CD14-positive monocyte (primary cell): ENCODE measurements around the gene CHST7. TPM values are rescaled to one million over a fixed set of nuclear protein-coding genes. Genes with fewer than 3 reads are reported as not detected.

ENCODE experiments used
- DNase-seq, 3 donors: peaks; one replicate each; pipeline ENCODE4 v3.0.0-alpha.2; 2011 to 2022
- H2AFZ ChIP-seq: 2 replicates; pipeline ENCODE4 v1.6.0; 2012; ENCODE audit warnings: mild to moderate bottlenecking, low read depth, low read length, inconsistent platforms; ENCODE audit not compliant: insufficient read depth, poor library complexity, severe bottlenecking
- H3K27ac ChIP-seq, 2 donors: 1 replicate in 1 of 2; 2 replicates in 1 of 2; pipeline ENCODE4 v1.5.1; 2012 to 2013; ENCODE audit warnings: low read length in 2 of 2, control low read depth in 1 of 2, inconsistent platforms in 1 of 2, low read depth in 1 of 2, mild to moderate bottlenecking in 1 of 2
- H3K27me3 ChIP-seq, 2 donors: one replicate each; pipeline versions ENCODE4 v1.6.0 to v1.6.1; 2011 to 2013; ENCODE audit warnings: low read length in 2 of 2; ENCODE audit not compliant: control insufficient read depth in 2 of 2, insufficient read depth in 2 of 2
- H3K36me3 ChIP-seq, 2 donors: replicated peaks in 1 of 2; 1 replicate in 1 of 2; 2 replicates in 1 of 2; pipeline versions ENCODE4 v1.5.1 to v1.6.1; 2012 to 2013; ENCODE audit warnings: low read length in 2 of 2, control low read depth in 1 of 2, inconsistent platforms in 1 of 2, mild to moderate bottlenecking in 1 of 2; ENCODE audit not compliant: insufficient read depth in 2 of 2, control insufficient read depth in 1 of 2
- H3K4me1 ChIP-seq, 2 donors: 1 replicate in 1 of 2; 2 replicates in 1 of 2; pipeline versions ENCODE4 v1.5.1 to v1.6.1; 2012 to 2013; ENCODE audit warnings: low read length in 2 of 2, control low read depth in 1 of 2, inconsistent platforms in 1 of 2, mild to moderate bottlenecking in 1 of 2, moderate library complexity in 1 of 2; ENCODE audit not compliant: insufficient read depth in 2 of 2, control insufficient read depth in 1 of 2
- H3K4me2 ChIP-seq: replicated peaks from 2 replicates; pipeline ENCODE3; 2012; ENCODE audit warnings: low read length, moderate library complexity, mild to moderate bottlenecking; ENCODE audit not compliant: poor library complexity, severe bottlenecking; ENCODE audit errors: extremely low read depth
- H3K4me3 ChIP-seq, 3 experiments: fragments of 200-600 bp in 1 of 3; sonication (generic) in 1 of 3; replicated peaks in 1 of 3; 1 replicate in 2 of 3; 2 replicates in 1 of 3; pipeline ENCODE4 v1.5.1; 2011 to 2013; ENCODE audit warnings: low read length in 3 of 3, mild to moderate bottlenecking in 3 of 3, control low read depth in 2 of 3, low read depth in 2 of 3, inconsistent platforms in 1 of 3, moderate library complexity in 1 of 3
- H3K79me2 ChIP-seq: 2 replicates; pipeline ENCODE4 v1.6.0; 2012; ENCODE audit warnings: mild to moderate bottlenecking, control low read depth, inconsistent platforms, low read length, moderate library complexity; ENCODE audit not compliant: insufficient read depth
- H3K9ac ChIP-seq: 2 replicates; pipeline ENCODE4 v1.6.0; 2017; ENCODE audit warnings: low read length, mild to moderate bottlenecking; ENCODE audit not compliant: insufficient read depth, poor library complexity, severe bottlenecking
- H3K9me3 ChIP-seq, 2 donors: replicated peaks in 1 of 2; 1 replicate in 1 of 2; 2 replicates in 1 of 2; pipeline versions ENCODE4 v1.5.1 to v1.6.1; 2012 to 2013; ENCODE audit warnings: low read length in 2 of 2, control low read depth in 1 of 2; ENCODE audit not compliant: control insufficient read depth in 1 of 2, insufficient read depth in 1 of 2
- H4K20me1 ChIP-seq: 2 replicates; pipeline ENCODE4 v1.6.0; 2012; ENCODE audit warnings: mild to moderate bottlenecking, low read length, control low read depth, moderate library complexity; ENCODE audit not compliant: insufficient read depth
- H3K27ac Mint-ChIP-seq, 7 donors: one replicate each; pipeline ENCODE4 v1.8.0; 2020; ENCODE audit warnings: mild to moderate bottlenecking in 7 of 7, mixed read lengths in 7 of 7, moderate library complexity in 6 of 7, inconsistent platforms in 2 of 7
- H3K27me3 Mint-ChIP-seq, 3 donors: one replicate each; pipeline ENCODE4 v1.8.0; 2021 to 2022; ENCODE audit warnings: low read depth in 3 of 3, mild to moderate bottlenecking in 3 of 3, mixed read lengths in 3 of 3, moderate library complexity in 3 of 3, inconsistent platforms in 1 of 3
- H3K36me3 Mint-ChIP-seq, 2 donors: one replicate each; pipeline ENCODE4 v1.8.0; 2020; ENCODE audit warnings: mixed read lengths in 2 of 2, inconsistent platforms in 1 of 2, mild to moderate bottlenecking in 1 of 2
- H3K4me1 Mint-ChIP-seq: one replicate; pipeline ENCODE4 v1.8.0; 2020; ENCODE audit warnings: mild to moderate bottlenecking, mixed read lengths
- H3K4me3 Mint-ChIP-seq, 2 donors: one replicate each; pipeline ENCODE4 v1.8.0; 2020; ENCODE audit warnings: mild to moderate bottlenecking in 2 of 2, mixed read lengths in 2 of 2, moderate library complexity in 1 of 2
- H3K9me3 Mint-ChIP-seq, 7 donors: one replicate each; pipeline ENCODE4 v1.8.0; 2020 to 2022; ENCODE audit warnings: mixed read lengths in 7 of 7, mild to moderate bottlenecking in 6 of 7, moderate library complexity in 6 of 7, inconsistent platforms in 2 of 7
- CTCF ChIP-seq: fragments of 200-600 bp; IDR thresholded peaks from one replicate; pipeline ENCODE4 v1.8.0; 2022; ENCODE audit warnings: antibody characterized with exemption, mild to moderate bottlenecking
- WGBS: methylation state at CpG from one replicate; pipeline ENCODE4 v1.1.5; 2013; ENCODE audit warnings: missing lambda C conversion rate; ENCODE audit not compliant: insufficient coverage; 5-methylcytosine and 5-hydroxymethylcytosine counted together
- intact Hi-C, 2 donors: fragments of 100-400 bp; cut with micrococcal nuclease; formaldehyde crosslinking; loops; one replicate each; pipeline versions ENCODE4 v1.15.0 to v1.15.1; 2023
- polyA plus RNA-seq, 3 donors: library from polyadenylated mRNA; depleted of rRNA in 1 of 3; unstranded in 2 of 3; stranded (reverse) in 1 of 3; fragments of 300-500 nt in 2 of 3; fragments of >200 nt in 1 of 3; fragmentation: Illumina TruSeq in 2 of 3; gene quantifications; 1 replicate in 2 of 3; 2 replicates in 1 of 3; pipeline ENCODE4 v1.2.3, GENCODE V29; 2012 to 2021

The CHST7 gene
- polyA plus RNA-seq, 3 donors = 6.6 to 19.2 (median 8.3) TPM

GRCh38 chrX:46589977-46590723, 16.6 kb downstream of the CHST7 start:
- Histone ChIP-seq H3K4me3 (no peak overlapping the region), H3K4me1 (peaks cover 16 to 18% of the 10 kb centered on the region in 2 donors), H3K27ac (no peak overlapping the region), H3K27me3 (no peaks in the 10 kb centered on the region), H3K9ac (no peak overlapping the region), H3K4me2 (no peak overlapping the region), H3K9me3 (no peaks in the 10 kb centered on the region), H3K79me2 (no peaks in the 10 kb centered on the region), H3K36me3 (no peaks in the 10 kb centered on the region), H4K20me1 (no peaks in the 10 kb centered on the region), H2AFZ (no peak overlapping the region)
- no peaks in the 10 kb centered on the region for H3K9me3 Mint-ChIP-seq
- H3K4me3 Mint-ChIP-seq = no peak overlapping the region
- peaks cover 18% of the 10 kb centered on the region for H3K4me1 Mint-ChIP-seq
- no peak for TF ChIP-seq CTCF
- intact Hi-C loops = loop anchor here in 1 of 2 donors (5.0 kb wide), 1 partner anchor 37 kb away; no protein-coding TSS in a partner anchor
- H3K27me3 Mint-ChIP-seq = peaks cover 0 to 9% (median 2%) of the 10 kb centered on the region in 3 donors
- no peak for DNase-seq
- WGBS = no CpG with 5 or more reads among the region's 7 CpGs
- no peaks in the 10 kb centered on the region for H3K36me3 Mint-ChIP-seq
- H3K27ac Mint-ChIP-seq = peak overlapping the region in 1 of 7 donors; percentile 6

GRCh38 chrX:46595084-46595483, 21.5 kb downstream of the CHST7 start:
- Mint-ChIP-seq H3K9me3 (peaks cover 0 to 3% (median 0%) of the 10 kb centered on the region in 7 donors), H3K4me3 (no peak overlapping the region), H3K27ac (no peak overlapping the region), H3K27me3 (peaks cover 0 to 4% (median 0%) of the 10 kb centered on the region in 3 donors), H3K36me3 (no peaks in the 10 kb centered on the region), H3K4me1 (peaks cover 8% of the 10 kb centered on the region)
- H3K79me2 ChIP-seq = no peaks in the 10 kb centered on the region
- H3K36me3 ChIP-seq = no peaks in the 10 kb centered on the region
- H3K4me1 ChIP-seq = peaks cover 6 to 8% of the 10 kb centered on the region in 2 donors
- WGBS = no CpG with 5 or more reads among the region's 1 CpG
- H4K20me1 ChIP-seq = no peaks in the 10 kb centered on the region
- no peak overlapping the region for H3K9ac ChIP-seq
- no peaks in the 10 kb centered on the region for H3K9me3 ChIP-seq
- H3K27ac ChIP-seq = no peak overlapping the region
- no peak overlapping the region for H3K4me2 ChIP-seq
- no peak for TF ChIP-seq CTCF
- intact Hi-C loops = no loop called here
- no peak overlapping the region for H2AFZ ChIP-seq
- no peak overlapping the region for H3K4me3 ChIP-seq
- no peak for DNase-seq
- H3K27me3 ChIP-seq = no peaks in the 10 kb centered on the region
